Endothelial cell of umbilical vein (primary cell): ENCODE data around the gene SPACA9. TPM values are rescaled to one million over a fixed set of nuclear protein-coding genes. Genes with fewer than 3 reads are reported as not detected.

Experiments
- BruUV-seq: library from RNA; stranded (reverse); fragments of 400-500 nt; replicated peaks from 2 replicates; lab custom pipeline; 2021; lab: Mats Ljungman, UMichigan
- CTCF ChIA-PET: fragments of 300-600, 350-600 bp; sonication (Branson Sonifier 250); formaldehyde crosslinking; loops from one replicate; lab custom pipeline; 2021; ENCODE audit warnings: antibody characterized with exemption, inconsistent platforms; lab: Charles Lee
- POLR2A ChIA-PET: fragments of 300-600, 350-600 bp; sonication (Branson Sonifier 250); formaldehyde crosslinking; loops from one replicate; lab custom pipeline; 2021; ENCODE audit warnings: antibody characterized with exemption, inconsistent platforms; lab: Charles Lee
- DNase-seq: peaks from one replicate; pipeline ENCODE4 v3.0.0-alpha.2; 2011; ENCODE audit warnings: low read depth, low spot score
- FAIRE-seq: peaks from 2 replicates; lab custom pipeline; 2011; peaks lifted over from hg19 to GRCh38; lab: Jason Lieb, UNC
- H2AFZ ChIP-seq: 2 replicates; pipeline ENCODE4 v1.6.0; 2012; ENCODE audit warnings: low read depth, low read length, control low read depth, inconsistent platforms
- H3K27ac ChIP-seq: 2 replicates; pipeline ENCODE4 v1.5.1; 2011; ENCODE audit warnings: low read depth, mild to moderate bottlenecking, control low read depth, low read length, moderate library complexity; ENCODE audit not compliant: insufficient read depth
- H3K27me3 ChIP-seq, 2 experiments: 2 replicates each; pipeline versions ENCODE4 v1.6.0 to v1.6.1; 2011; ENCODE audit warnings: low read length in 2 of 2, mixed read lengths in 1 of 2; ENCODE audit not compliant: control insufficient read depth in 2 of 2, insufficient read depth in 2 of 2
- H3K36me3 ChIP-seq, 2 experiments: 2 replicates in 1 of 2; 3 replicates in 1 of 2; pipeline ENCODE4 v1.5.1; 2011; ENCODE audit warnings: low read length in 2 of 2, mild to moderate bottlenecking in 1 of 2, moderate library complexity in 1 of 2; ENCODE audit not compliant: control insufficient read depth in 2 of 2, insufficient read depth in 2 of 2; ENCODE audit errors: extremely low read depth in 1 of 2
- H3K4me1 ChIP-seq: 3 replicates; pipeline ENCODE4 v1.5.1; 2011; ENCODE audit warnings: mild to moderate bottlenecking, low read length; ENCODE audit not compliant: control insufficient read depth, insufficient read depth; ENCODE audit errors: extremely low read depth
- H3K4me2 ChIP-seq: 2 replicates; pipeline ENCODE4 v1.6.1; 2011; ENCODE audit warnings: low read length, control low read depth, mixed read lengths; ENCODE audit not compliant: insufficient read depth
- H3K4me3 ChIP-seq, 3 experiments: fragments of 200-600 bp in 1 of 3; sonication (generic), shearing (Covaris generic) in 1 of 3; replicated peaks in 1 of 3; 2 replicates each; pipeline ENCODE4 v1.5.1; 2011 to 2016; ENCODE audit warnings: control low read depth in 3 of 3, low read length in 3 of 3, mild to moderate bottlenecking in 2 of 3, inconsistent platforms in 1 of 3, low read depth in 1 of 3, moderate library complexity in 1 of 3; ENCODE audit not compliant: insufficient read depth in 1 of 3
- H3K79me2 ChIP-seq: 2 replicates; pipeline ENCODE4 v1.6.0; 2012; ENCODE audit warnings: low read length, inconsistent platforms; ENCODE audit not compliant: control insufficient read depth, insufficient read depth
- H3K9ac ChIP-seq: replicated peaks from 2 replicates; pipeline ENCODE3; 2011; ENCODE audit warnings: low read length, control low read depth; ENCODE audit not compliant: insufficient read depth; ENCODE audit errors: extremely low read depth
- H3K9me1 ChIP-seq: replicated peaks from 3 replicates; pipeline ENCODE4 v1.6.0; 2011; ENCODE audit warnings: mild to moderate bottlenecking, low read length; ENCODE audit not compliant: control insufficient read depth, insufficient read depth; ENCODE audit errors: extremely low read depth
- H3K9me3 ChIP-seq: replicated peaks from 2 replicates; pipeline ENCODE4 v1.5.1; 2012; ENCODE audit warnings: low read length, inconsistent platforms; ENCODE audit not compliant: control insufficient read depth, insufficient read depth
- H4K20me1 ChIP-seq: replicated peaks from 2 replicates; pipeline ENCODE3; 2011; ENCODE audit warnings: mild to moderate bottlenecking, low read length; ENCODE audit not compliant: control insufficient read depth, insufficient read depth; ENCODE audit errors: extremely low read depth
- EZH2 ChIP-seq: IDR thresholded peaks from 2 replicates; pipeline ENCODE4 v1.6.1; 2012; ENCODE audit warnings: borderline replicate concordance, low read depth, mild to moderate bottlenecking, moderate library complexity, low read length, inconsistent platforms; ENCODE audit not compliant: severe bottlenecking
- FOS ChIP-seq: IDR thresholded peaks from 2 replicates; pipeline ENCODE4 v1.6.1; 2011; ENCODE audit warnings: mild to moderate bottlenecking, low read length, moderate library complexity, borderline replicate concordance; ENCODE audit not compliant: insufficient read depth
- GATA2 ChIP-seq: IDR thresholded peaks from 2 replicates; pipeline ENCODE4 v1.7.0; 2011; ENCODE audit warnings: low read depth, mild to moderate bottlenecking, moderate library complexity, mixed read lengths, low read length; ENCODE audit not compliant: insufficient read length, insufficient read depth
- JUN ChIP-seq: IDR thresholded peaks from 2 replicates; pipeline ENCODE4 v1.6.1; 2011; ENCODE audit warnings: borderline replicate concordance, low read depth; ENCODE audit not compliant: insufficient read length, insufficient read depth
- MYC ChIP-seq: IDR thresholded peaks from one replicate; pipeline ENCODE4 v1.6.1; 2011; ENCODE audit warnings: mild to moderate bottlenecking, low read depth, low read length
- POLR2A ChIP-seq: IDR thresholded peaks from 2 replicates; pipeline ENCODE4 v1.6.1; 2012; ENCODE audit warnings: low read depth, mild to moderate bottlenecking, control low read depth, low read length
- POLR2AphosphoS5 ChIP-seq: IDR thresholded peaks from 2 replicates; pipeline ENCODE4 v1.6.1; 2012; ENCODE audit warnings: low read depth, mild to moderate bottlenecking, control low read depth, low read length, moderate library complexity; ENCODE audit not compliant: insufficient read depth
- dilution Hi-C: fragments of 300-500 bp; cut with MboI; formaldehyde crosslinking; loops from one replicate; pipeline ENCODE4 v1.15.0; 2019; ENCODE audit warnings: low sequenced_read_pairs; ENCODE audit not compliant: extremely low pct_ligation_motif_present
- intact Hi-C: fragments of 100-400 bp; cut with micrococcal nuclease; formaldehyde crosslinking; loops from one replicate; pipeline ENCODE4 v1.10.0; 2022
- polyA plus RNA-seq, 4 experiments: library from polyadenylated mRNA; depleted of rRNA in 3 of 4; stranded (reverse) in 3 of 4; unstranded in 1 of 4; fragments of >200 nt; gene quantifications; 2 replicates each; pipeline versions ENCODE4 v1.2.1 to v1.2.3, GENCODE V29; 2011 to 2012; ENCODE audit warnings: missing spikeins in 1 of 4
- total RNA-seq: library from RNA; stranded (reverse); gene quantifications from 2 replicates; pipeline ENCODE4 v1.2.3, GENCODE V29; 2021
- TF ChIP-seq, protein P1 (sequence below), 2 donors: IDR thresholded peaks; 1 replicate in 1 of 2; 2 replicates in 1 of 2; pipeline ENCODE4 v1.5.1; 2011; ENCODE audit warnings: low read length in 2 of 2, mild to moderate bottlenecking in 2 of 2, moderate library complexity in 2 of 2, control low read depth in 1 of 2, inconsistent platforms in 1 of 2, low read depth in 1 of 2; ENCODE audit not compliant: insufficient read depth in 1 of 2; ENCODE audit errors: extremely low read depth in 1 of 2
- TF ChIP-seq, protein P2 (sequence below): IDR thresholded peaks from 2 replicates; pipeline ENCODE4 v1.6.1; 2011; ENCODE audit not compliant: insufficient read depth, insufficient read length

SPACA9 gene
- total and polyA plus RNA-seq, 2 donors (not counting 3 experiments of a cell fraction or from before 2014, with no cell fraction given): 2.6 to 3.6 TPM

DNA sequence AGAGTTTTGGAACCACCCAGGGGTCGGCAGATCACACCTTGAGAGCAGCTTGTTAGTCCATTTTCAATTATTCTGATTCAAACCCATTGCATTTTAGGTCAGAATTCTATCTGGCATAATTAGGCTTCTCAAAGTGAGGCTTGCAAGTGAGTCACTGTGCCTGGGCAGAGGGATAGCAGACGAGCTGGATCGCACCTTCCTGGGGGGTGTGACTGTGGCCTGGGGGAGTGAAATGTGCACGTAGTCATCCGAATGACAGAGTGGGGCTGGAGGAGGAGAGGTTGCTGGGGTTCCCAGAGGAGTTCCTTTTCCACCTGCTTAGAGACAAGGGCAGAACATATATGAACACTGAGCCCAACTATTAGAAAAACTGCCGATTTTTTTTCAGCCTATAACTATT is 31.7 kb downstream of the SPACA9 start:
- dilution Hi-C loops: no loop called here

DNA sequence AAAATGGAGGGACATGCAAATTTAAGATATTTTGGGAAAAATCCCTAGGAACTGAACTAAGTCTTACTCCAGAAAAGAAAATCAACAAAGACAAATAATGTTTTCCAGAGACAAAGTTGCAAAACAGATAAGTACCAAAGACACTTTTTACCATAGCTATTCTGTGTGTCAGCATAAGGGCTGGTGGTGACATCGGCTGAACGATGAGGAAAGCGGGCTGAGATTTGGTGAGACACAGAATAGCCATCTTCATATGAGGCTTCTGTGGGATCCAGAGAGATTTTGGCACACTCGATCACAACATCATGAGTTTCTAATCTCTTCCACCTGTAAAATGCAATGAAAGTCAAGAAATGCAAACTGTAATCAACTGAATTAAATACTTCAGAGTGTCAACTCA is 33.4 kb downstream of the SPACA9 start:
- no TSS peak for BruUV-seq
- DNase-seq (no peak), FAIRE-seq (no peak)
- Histone ChIP-seq H3K27ac (no peak overlapping the region), H3K9me3 (no peaks in the 10 kb centered on the region), H3K9ac (no peak overlapping the region), H2AFZ (no peak overlapping the region), H3K4me3 (no peak overlapping the region), H3K36me3 (peaks cover 13 to 18% of the 10 kb centered on the region in 2 experiments), H3K79me2 (no peaks in the 10 kb centered on the region), H3K27me3 (no peaks in the 10 kb centered on the region), H3K4me2 (no peak overlapping the region), H4K20me1 (no peaks in the 10 kb centered on the region), H3K9me1 (no peaks in the 10 kb centered on the region), H3K4me1 (no peaks in the 10 kb centered on the region)
- intact Hi-C loops (no loop called here), dilution Hi-C loops (no loop called here)
- POLR2A ChIA-PET: no interaction called here
- CTCF ChIA-PET: interaction anchor here (1.1 kb wide), 1 partner anchor 10 kb away, joined by 3 read pairs; no protein-coding TSS in a partner anchor
- TF ChIP-seq GATA2 (no peak), POLR2A (no peak), POLR2AphosphoS5 (no peak), JUN (no peak), EZH2 (no peak), FOS (no peak), MYC (no peak)
- TF ChIP-seq, protein P1, sequence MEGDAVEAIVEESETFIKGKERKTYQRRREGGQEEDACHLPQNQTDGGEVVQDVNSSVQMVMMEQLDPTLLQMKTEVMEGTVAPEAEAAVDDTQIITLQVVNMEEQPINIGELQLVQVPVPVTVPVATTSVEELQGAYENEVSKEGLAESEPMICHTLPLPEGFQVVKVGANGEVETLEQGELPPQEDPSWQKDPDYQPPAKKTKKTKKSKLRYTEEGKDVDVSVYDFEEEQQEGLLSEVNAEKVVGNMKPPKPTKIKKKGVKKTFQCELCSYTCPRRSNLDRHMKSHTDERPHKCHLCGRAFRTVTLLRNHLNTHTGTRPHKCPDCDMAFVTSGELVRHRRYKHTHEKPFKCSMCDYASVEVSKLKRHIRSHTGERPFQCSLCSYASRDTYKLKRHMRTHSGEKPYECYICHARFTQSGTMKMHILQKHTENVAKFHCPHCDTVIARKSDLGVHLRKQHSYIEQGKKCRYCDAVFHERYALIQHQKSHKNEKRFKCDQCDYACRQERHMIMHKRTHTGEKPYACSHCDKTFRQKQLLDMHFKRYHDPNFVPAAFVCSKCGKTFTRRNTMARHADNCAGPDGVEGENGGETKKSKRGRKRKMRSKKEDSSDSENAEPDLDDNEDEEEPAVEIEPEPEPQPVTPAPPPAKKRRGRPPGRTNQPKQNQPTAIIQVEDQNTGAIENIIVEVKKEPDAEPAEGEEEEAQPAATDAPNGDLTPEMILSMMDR (IDR thresholded peaks at IDR 0.05; ENCODE audit: extremely low read depth in 1 of 2, insufficient read depth in 1 of 2, low read depth in 1 of 2, low read length in 2 of 2): no peak
- TF ChIP-seq, protein P2, sequence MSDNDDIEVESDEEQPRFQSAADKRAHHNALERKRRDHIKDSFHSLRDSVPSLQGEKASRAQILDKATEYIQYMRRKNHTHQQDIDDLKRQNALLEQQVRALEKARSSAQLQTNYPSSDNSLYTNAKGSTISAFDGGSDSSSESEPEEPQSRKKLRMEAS: no peak

More for the DNA sequence above, 31.7 kb downstream of the SPACA9 start:
- CTCF ChIA-PET: interaction anchor here (0.9 to 1.6 kb wide), 3 partner anchors 9 to 63 kb away, joined by 3 to 6 read pairs (median 3); no protein-coding TSS in a partner anchor
- no peak for DNase-seq
- Histone ChIP-seq H3K79me2 (no peaks in the 10 kb centered on the region), H3K4me2 (no peak overlapping the region), H3K27me3 (no peaks in the 10 kb centered on the region), H3K36me3 (peaks cover 18% of the 10 kb centered on the region in 2 experiments), H3K4me3 (no peak overlapping the region), H3K9me1 (no peaks in the 10 kb centered on the region), H3K9me3 (no peaks in the 10 kb centered on the region), H3K4me1 (no peaks in the 10 kb centered on the region), H2AFZ (no peak overlapping the region), H3K27ac (no peak overlapping the region), H4K20me1 (no peaks in the 10 kb centered on the region), H3K9ac (no peak overlapping the region)
- FAIRE-seq: no peak
- TF ChIP-seq POLR2AphosphoS5 (no peak), EZH2 (no peak), GATA2 (no peak), POLR2A (no peak), JUN (no peak), FOS (no peak), MYC (no peak)
- BruUV-seq: TSS peak; percentile 17
- POLR2A ChIA-PET: no interaction called here
- intact Hi-C loops: no loop called here
